Fibroblast of lung (primary cell): ENCODE data around the gene PAX2.

Experiments
- CTCF ChIP-seq, 2 donors: IDR thresholded peaks in 1 of 2; conservative IDR thresholded peaks in 1 of 2; 1 replicate in 1 of 2; 2 replicates in 1 of 2; pipeline ENCODE4 v1.5.1; 2011 to 2012; ENCODE audit warnings: low read length in 2 of 2, control low read depth in 1 of 2, inconsistent platforms in 1 of 2, low read depth in 1 of 2, mild to moderate bottlenecking in 1 of 2
- EZH2 ChIP-seq: IDR thresholded peaks from 2 replicates; pipeline ENCODE4 v1.5.1; 2012; ENCODE audit warnings: low read length, control low read depth, mild to moderate bottlenecking; ENCODE audit errors: missing control alignments

- TF ChIP-seq CTCF (conservative IDR thresholded peaks at IDR 0.05 in 1 of 2, IDR thresholded peaks at IDR 0.05 in 1 of 2; ENCODE audit: low read depth in 1 of 2, low read length in 2 of 2) (no peak), EZH2 (no peak)
Observed at GRCh38 chr10:100715101-100715444, 30.3 kb upstream of the PAX2 start.
